K562 (cell line): ENCODE results near the gene PRDX2. TPM values are rescaled to one million over a fixed set of nuclear protein-coding genes. Genes with fewer than 3 reads are reported as not detected.

Experiments used
- CCNT2 ChIP-seq: IDR thresholded peaks from 2 replicates; pipeline ENCODE4 v1.6.1; 2011; ENCODE audit warnings: borderline replicate concordance, low read depth, mild to moderate bottlenecking, moderate library complexity, mixed read lengths, low read length; ENCODE audit not compliant: insufficient read length; ENCODE audit errors: extremely low read depth
- CSDE1 ChIP-seq, 2 experiments: fragments of 450-650 bp; IDR thresholded peaks; 2 replicates each; pipeline ENCODE4 v1.6.1; 2016; ENCODE audit warnings: mild to moderate bottlenecking in 1 of 2
- CXXC5 ChIP-seq: fragments of 250-450 bp; sonication (Bioruptor Pico); IDR thresholded peaks from 2 replicates; pipeline ENCODE4 v1.8.0; 2022; ENCODE audit warnings: inconsistent platforms, mild to moderate bottlenecking, moderate library complexity
- DNMT1 ChIP-seq: fragments of 450-650 bp; IDR thresholded peaks from 2 replicates; pipeline ENCODE4 v1.6.1; 2016; ENCODE audit warnings: antibody characterized with exemption, mild to moderate bottlenecking
- HDAC8 ChIP-seq: fragments of 450-650 bp; IDR thresholded peaks from 2 replicates; pipeline ENCODE4 v1.6.1; 2016; ENCODE audit warnings: mild to moderate bottlenecking, missing genetic modification characterization, moderate library complexity, missing compliant biosample characterization
- MAFF ChIP-seq: IDR thresholded peaks from 2 replicates; pipeline ENCODE4 v1.6.1; 2012; ENCODE audit warnings: low read length, improper control_type of control experiment
- MCM7 ChIP-seq, 2 experiments: fragments of 450-650 bp; IDR thresholded peaks; 2 replicates each; pipeline ENCODE4 v1.6.1; 2016 to 2018
- PHTF2 ChIP-seq: fragments of 250-450 bp; sonication (Bioruptor Pico); IDR thresholded peaks from 2 replicates; pipeline ENCODE4 v1.5.0; 2021; ENCODE audit warnings: mild to moderate bottlenecking
- POLR2H ChIP-seq: IDR thresholded peaks from 2 replicates; pipeline ENCODE4 v1.6.1; 2016; ENCODE audit warnings: missing genetic modification characterization, low read depth, mild to moderate bottlenecking, control low read depth, missing compliant biosample characterization, moderate library complexity
- PRMT5 ChIP-seq: sonication (generic); formaldehyde crosslinking; IDR thresholded peaks from 2 replicates; pipeline ENCODE4 v1.5.0; 2020; ENCODE audit warnings: missing genetic modification reagents
- RBM34 ChIP-seq: fragments of 200-400 bp; formaldehyde crosslinking; IDR thresholded peaks from 2 replicates; pipeline ENCODE4 v1.6.1; 2018; ENCODE audit warnings: low read length, borderline replicate concordance; ENCODE audit not compliant: insufficient read depth
- SAFB2 ChIP-seq: fragments of 200-400 bp; formaldehyde crosslinking; IDR thresholded peaks from 2 replicates; pipeline ENCODE4 v1.6.1; 2018; ENCODE audit warnings: borderline replicate concordance, low read length, low read depth, moderate library complexity; ENCODE audit not compliant: severe bottlenecking
- SIX5 ChIP-seq, 2 experiments: IDR thresholded peaks; 2 replicates each; pipeline ENCODE4 v1.6.1; 2011; ENCODE audit warnings: low read length in 2 of 2, borderline replicate concordance in 1 of 2, low read depth in 1 of 2, mild to moderate bottlenecking in 1 of 2, moderate library complexity in 1 of 2; ENCODE audit not compliant: insufficient read depth in 1 of 2
- STAT5A ChIP-seq: IDR thresholded peaks from 2 replicates; pipeline ENCODE4 v1.6.1; 2012; ENCODE audit warnings: low read length, inconsistent platforms, borderline replicate concordance
- TAL1 ChIP-seq: fragments of 450-650 bp; IDR thresholded peaks from 2 replicates; pipeline ENCODE4 v1.6.1; 2016; ENCODE audit warnings: mild to moderate bottlenecking
- TGIF2 ChIP-seq: sonication (generic); formaldehyde crosslinking; IDR thresholded peaks from 2 replicates; pipeline ENCODE4 v1.8.1; 2022; ENCODE audit warnings: mild to moderate bottlenecking, missing genetic modification reagents, moderate library complexity
- ZNF239 ChIP-seq: fragments of 250-450 bp; sonication (Bioruptor Pico); IDR thresholded peaks from 2 replicates; pipeline ENCODE4 v1.4.0; 2020; ENCODE audit warnings: mild to moderate bottlenecking
- ZNF695 ChIP-seq: fragments of 450-650 bp; formaldehyde crosslinking; IDR thresholded peaks from 2 replicates; pipeline ENCODE4 v1.4.0; 2020; ENCODE audit warnings: mild to moderate bottlenecking, moderate library complexity
- ZNF699 ChIP-seq: fragments of 250-450 bp; sonication (Bioruptor Pico); IDR thresholded peaks from 2 replicates; pipeline ENCODE4 v1.8.0; 2021; ENCODE audit warnings: mild to moderate bottlenecking, moderate library complexity; ENCODE audit not compliant: insufficient replicate concordance
- polyA plus RNA-seq, 8 experiments: library from polyadenylated mRNA; depleted of rRNA in 4 of 8; stranded (reverse) in 5 of 8; unstranded in 3 of 8; fragments of >200 nt; fragmentation: Nextera tagmentation in 2 of 8; fragmentation: Illumina TruSeq in 1 of 8; extraction: Ambion mirVana in 2 of 8; extraction: Trizol in 1 of 8; gene quantifications; 2 replicates each; pipeline versions ENCODE4 v1.2.1 to v1.2.3, GENCODE V29; 2011 to 2014; ENCODE audit warnings: inconsistent platforms in 1 of 8, missing spikeins in 1 of 8
- total RNA-seq, 7 experiments: library from RNA; depleted of rRNA in 6 of 7; stranded (reverse); fragments of >200 nt in 6 of 7; fragmentation: Illumina TruSeq in 2 of 7; extraction: Trizol in 2 of 7; gene quantifications; 2 replicates each; pipeline versions ENCODE4 v1.2.1 to v1.2.3, GENCODE V29; 2011 to 2021; ENCODE audit warnings: low replicate concordance in 1 of 7
- TF ChIP-seq, protein P1 (sequence below): sonication (generic); formaldehyde crosslinking; IDR thresholded peaks from 2 replicates; pipeline ENCODE4 v1.8.0; 2022; ENCODE audit warnings: missing genetic modification reagents, mild to moderate bottlenecking, borderline replicate concordance
- TF ChIP-seq, protein P2 (sequence below), 3 experiments: fragments of 200-800 bp in 1 of 3; sonication (Bioruptor generic) in 1 of 3; sonication (generic) in 1 of 3; formaldehyde crosslinking in 1 of 3; IDR thresholded peaks; 2 replicates each; pipeline versions ENCODE4 v1.6.1 to v1.8.0; 2016 to 2022; ENCODE audit warnings: mild to moderate bottlenecking in 2 of 3, missing compliant biosample characterization in 2 of 3, missing genetic modification characterization in 2 of 3, missing genetic modification reagents in 1 of 3
- TF ChIP-seq, protein P3 (sequence below): sonication (generic); formaldehyde crosslinking; IDR thresholded peaks from 2 replicates; pipeline ENCODE4 v1.8.1; 2023; ENCODE audit warnings: mild to moderate bottlenecking, missing genetic modification reagents, moderate library complexity
- TF ChIP-seq, protein P4 (sequence below): fragments of 450-650 bp; IDR thresholded peaks from 2 replicates; pipeline ENCODE4 v1.6.1; 2017; ENCODE audit warnings: antibody characterized with exemption

PRDX2 gene
- total and polyA plus RNA-seq, 9 of the 15 experiments (the other 6 are each of a cell fraction or from before 2014, with no cell fraction given) = 206 to 1,183 (median 415) TPM

DNA sequence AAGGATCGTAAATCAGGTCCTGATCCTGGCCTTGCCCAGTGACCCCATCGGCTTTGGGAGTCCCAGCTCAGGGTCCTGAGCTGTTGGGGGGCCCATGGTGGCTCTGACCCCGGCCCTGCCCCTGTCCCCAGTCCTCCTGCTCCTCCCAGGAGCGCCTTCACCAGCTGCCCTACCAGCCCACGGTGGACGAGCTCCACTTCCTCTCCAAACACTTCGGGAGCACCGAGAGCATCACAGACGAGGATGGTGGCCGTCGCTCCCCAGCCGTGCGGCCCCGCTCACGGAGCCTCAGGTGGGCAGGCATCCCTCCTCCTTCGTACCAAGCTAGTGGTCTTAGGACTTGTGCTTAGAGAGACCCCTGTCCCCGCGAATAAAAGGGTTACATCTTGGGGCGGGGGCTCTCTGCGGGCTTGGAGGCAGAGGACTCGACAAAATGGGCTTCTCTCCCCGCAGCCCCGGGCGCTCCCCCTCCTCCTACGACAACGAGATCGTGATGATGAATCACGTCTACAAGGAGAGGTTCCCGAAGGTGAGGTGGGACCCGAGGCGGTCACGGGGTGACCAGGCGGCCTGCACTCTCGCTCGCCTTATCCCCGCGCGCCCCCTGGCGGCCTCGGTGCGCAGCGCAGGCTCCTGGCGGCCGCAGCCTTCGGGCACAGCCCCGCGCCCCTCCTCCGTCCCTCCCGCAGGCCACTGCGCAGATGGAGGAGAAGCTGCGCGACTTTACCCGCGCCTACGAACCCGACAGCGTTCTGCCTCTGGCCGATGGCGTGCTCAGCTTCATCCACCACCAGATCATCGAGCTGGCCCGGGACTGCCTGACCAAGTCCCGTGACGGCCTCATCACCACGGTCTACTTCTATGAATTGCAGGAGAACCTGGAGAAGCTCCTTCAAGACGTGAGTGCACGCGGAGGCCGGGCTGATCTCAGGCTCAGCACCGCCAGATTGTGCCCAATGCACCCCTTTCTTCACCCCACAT lies 45.8 kb upstream of the PRDX2 start (continued):
- TF ChIP-seq STAT5A (no peak), PHTF2 (CRISPR knock-in tag) (no peak), RBM34 (no peak), ZNF239 (no peak), SIX5 (IDR thresholded peaks at IDR 0.05; ENCODE audit: borderline replicate concordance in 1 of 2, insufficient read depth in 1 of 2, low read depth in 1 of 2, low read length in 2 of 2) (no peak), ZNF695 (CRISPR knock-in tag) (no peak), CCNT2 (peak; percentile 75), TGIF2 (CRISPR knock-in tag) (no peak), SAFB2 (no peak), MCM7 (IDR thresholded peaks at IDR 0.05) (no peak), PRMT5 (CRISPR knock-in tag) (no peak), TAL1 (no peak), ZNF699 (CRISPR knock-in tag) (no peak), CSDE1 (IDR thresholded peaks at IDR 0.05) (no peak), DNMT1 (no peak), HDAC8 (no peak), CXXC5 (peak; percentile 78), POLR2H (tag) (no peak), MAFF (no peak)
- TF ChIP-seq, protein P1, sequence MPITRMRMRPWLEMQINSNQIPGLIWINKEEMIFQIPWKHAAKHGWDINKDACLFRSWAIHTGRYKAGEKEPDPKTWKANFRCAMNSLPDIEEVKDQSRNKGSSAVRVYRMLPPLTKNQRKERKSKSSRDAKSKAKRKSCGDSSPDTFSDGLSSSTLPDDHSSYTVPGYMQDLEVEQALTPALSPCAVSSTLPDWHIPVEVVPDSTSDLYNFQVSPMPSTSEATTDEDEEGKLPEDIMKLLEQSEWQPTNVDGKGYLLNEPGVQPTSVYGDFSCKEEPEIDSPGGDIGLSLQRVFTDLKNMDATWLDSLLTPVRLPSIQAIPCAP (CRISPR knock-in tag) = no peak
- TF ChIP-seq, protein P2, sequence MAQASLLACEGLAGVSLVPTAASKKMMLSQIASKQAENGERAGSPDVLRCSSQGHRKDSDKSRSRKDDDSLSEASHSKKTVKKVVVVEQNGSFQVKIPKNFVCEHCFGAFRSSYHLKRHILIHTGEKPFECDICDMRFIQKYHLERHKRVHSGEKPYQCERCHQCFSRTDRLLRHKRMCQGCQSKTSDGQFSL (CRISPR knock-in tag; IDR thresholded peaks at IDR 0.05) = no peak
- TF ChIP-seq, protein P2 (tag; IDR thresholded peaks at IDR 0.05) = no peak
- TF ChIP-seq, protein P3, sequence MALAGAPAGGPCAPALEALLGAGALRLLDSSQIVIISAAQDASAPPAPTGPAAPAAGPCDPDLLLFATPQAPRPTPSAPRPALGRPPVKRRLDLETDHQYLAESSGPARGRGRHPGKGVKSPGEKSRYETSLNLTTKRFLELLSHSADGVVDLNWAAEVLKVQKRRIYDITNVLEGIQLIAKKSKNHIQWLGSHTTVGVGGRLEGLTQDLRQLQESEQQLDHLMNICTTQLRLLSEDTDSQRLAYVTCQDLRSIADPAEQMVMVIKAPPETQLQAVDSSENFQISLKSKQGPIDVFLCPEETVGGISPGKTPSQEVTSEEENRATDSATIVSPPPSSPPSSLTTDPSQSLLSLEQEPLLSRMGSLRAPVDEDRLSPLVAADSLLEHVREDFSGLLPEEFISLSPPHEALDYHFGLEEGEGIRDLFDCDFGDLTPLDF (CRISPR knock-in tag) = no peak
- TF ChIP-seq, protein P4, sequence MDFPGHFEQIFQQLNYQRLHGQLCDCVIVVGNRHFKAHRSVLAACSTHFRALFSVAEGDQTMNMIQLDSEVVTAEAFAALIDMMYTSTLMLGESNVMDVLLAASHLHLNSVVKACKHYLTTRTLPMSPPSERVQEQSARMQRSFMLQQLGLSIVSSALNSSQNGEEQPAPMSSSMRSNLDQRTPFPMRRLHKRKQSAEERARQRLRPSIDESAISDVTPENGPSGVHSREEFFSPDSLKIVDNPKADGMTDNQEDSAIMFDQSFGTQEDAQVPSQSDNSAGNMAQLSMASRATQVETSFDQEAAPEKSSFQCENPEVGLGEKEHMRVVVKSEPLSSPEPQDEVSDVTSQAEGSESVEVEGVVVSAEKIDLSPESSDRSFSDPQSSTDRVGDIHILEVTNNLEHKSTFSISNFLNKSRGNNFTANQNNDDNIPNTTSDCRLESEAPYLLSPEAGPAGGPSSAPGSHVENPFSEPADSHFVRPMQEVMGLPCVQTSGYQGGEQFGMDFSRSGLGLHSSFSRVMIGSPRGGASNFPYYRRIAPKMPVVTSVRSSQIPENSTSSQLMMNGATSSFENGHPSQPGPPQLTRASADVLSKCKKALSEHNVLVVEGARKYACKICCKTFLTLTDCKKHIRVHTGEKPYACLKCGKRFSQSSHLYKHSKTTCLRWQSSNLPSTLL = no peak
